Erythroblast (primary cell): ENCODE measurements around the gene LRRC4B.

Experiments used
- GATA1 ChIP-seq: IDR thresholded peaks from 2 replicates; pipeline ENCODE4 v1.6.1; 2011; ENCODE audit warnings: low read depth, mild to moderate bottlenecking, control low read depth, low read length, moderate library complexity
- POLR2A ChIP-seq: IDR thresholded peaks from 2 replicates; pipeline ENCODE4 v1.6.1; 2011; ENCODE audit warnings: mild to moderate bottlenecking, low read length

DNA sequence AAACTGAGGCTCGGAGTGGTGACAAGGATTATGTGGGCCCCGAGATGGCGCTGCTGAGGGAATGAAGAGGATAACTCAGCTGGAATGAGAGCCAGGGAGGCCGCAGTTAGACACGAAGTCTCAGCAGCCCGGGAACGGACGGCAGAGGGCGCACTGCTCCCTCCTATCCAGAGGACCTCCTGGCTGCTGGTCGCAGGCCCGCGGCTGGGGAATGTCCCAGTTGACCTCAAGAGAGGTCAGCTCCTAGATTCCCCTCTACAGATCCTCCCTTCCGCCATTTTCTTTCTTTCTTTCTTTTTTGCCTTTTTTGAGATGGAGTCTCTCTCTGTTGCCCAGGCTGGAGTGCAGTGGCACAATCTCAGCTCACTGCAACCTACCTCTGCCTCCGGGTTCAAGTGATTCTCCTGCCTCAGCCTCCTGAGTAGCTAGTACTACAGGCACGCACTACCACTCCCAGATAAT lies 30.4 kb downstream of the LRRC4B start:
- no peak for TF ChIP-seq POLR2A
- no peak for TF ChIP-seq GATA1
